HG02885 (cell line): ENCODE results near the gene BTBD3.

ENCODE experiments used
- ATAC-seq: cut with Tn5 transposase; IDR thresholded peaks from one replicate; pipeline ENCODE4 v1.9.1; 2021; ENCODE audit warnings: mild to moderate bottlenecking; ENCODE audit not compliant: unreplicated experiment, poor library complexity

Gene BTBD3

DNA sequence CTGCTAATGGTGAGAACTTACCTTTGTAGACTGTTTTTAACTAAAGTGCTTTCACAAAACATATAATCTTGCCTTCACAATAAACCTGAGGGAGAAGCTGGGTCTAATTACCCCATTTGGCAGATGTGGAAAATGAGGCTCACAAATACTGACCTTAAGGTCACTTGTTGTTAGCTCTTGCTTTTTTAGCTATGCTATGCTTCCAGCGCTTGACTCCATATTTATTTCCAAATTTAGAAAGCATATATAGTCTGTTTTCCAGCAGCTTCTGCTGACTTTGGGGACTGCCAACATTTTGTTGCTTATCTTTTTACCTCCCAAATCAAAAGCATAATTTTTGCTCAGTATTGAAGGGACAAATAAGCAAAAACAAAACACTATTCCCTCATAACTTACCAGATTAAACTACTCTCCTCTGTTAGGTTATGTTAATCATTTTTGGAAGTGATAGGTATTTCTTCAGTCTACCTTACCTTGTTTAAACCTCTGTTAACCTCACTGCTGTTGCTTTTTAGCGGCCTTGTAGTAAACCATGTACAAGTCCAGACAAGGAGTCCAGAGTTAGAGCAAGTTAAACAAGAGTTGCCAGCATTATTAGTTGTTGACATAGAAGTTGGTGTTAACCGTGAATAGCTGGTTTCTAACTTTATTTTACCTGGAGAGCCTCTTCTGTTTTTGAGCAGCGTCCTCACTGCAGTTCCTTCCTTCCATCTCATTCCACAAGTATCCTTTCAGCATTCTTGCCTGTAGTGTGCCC is 4.9 kb upstream of the BTBD3 start:
- ATAC-seq = no peak

DNA sequence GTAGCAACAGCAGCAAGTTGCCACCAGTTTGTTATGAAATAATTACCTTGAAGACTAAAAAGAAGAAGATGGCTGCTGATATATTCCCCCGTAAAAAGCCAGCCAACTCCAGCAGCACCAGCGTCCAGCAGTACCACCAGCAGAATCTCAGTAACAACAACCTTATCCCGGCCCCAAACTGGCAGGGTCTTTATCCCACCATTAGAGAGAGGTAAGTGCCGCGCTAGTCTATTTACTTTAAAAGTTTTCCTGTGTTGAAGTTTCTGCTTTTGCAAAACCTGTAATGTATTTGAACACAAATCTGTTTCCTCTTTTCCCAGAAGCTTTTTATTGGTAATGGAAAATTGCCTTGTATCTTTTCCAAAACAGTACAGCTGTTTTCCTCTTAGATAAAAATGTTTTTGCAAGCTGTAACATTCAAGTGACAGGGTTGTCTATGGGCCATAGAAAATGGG is 725 bp downstream of the BTBD3 start:
- no peak for ATAC-seq

DNA sequence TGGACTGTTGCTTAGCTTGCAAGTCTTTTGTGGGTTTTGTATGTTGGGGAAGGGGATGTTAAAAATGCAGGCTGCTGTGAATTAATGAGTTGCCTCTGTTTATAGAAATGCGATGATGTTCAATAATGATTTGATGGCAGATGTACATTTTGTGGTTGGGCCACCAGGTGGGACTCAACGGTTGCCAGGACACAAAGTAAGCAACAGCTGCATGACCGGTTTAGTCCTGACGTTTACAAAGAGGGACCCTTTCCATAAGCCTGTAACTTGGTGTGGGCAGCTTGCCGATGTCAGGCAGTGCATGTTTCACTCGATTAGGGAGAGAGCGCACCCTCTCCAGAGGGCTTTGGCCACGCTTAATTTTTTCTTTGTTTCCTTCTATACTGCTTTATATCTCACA is 1.3 kb downstream of the BTBD3 start:
- no peak for ATAC-seq

DNA sequence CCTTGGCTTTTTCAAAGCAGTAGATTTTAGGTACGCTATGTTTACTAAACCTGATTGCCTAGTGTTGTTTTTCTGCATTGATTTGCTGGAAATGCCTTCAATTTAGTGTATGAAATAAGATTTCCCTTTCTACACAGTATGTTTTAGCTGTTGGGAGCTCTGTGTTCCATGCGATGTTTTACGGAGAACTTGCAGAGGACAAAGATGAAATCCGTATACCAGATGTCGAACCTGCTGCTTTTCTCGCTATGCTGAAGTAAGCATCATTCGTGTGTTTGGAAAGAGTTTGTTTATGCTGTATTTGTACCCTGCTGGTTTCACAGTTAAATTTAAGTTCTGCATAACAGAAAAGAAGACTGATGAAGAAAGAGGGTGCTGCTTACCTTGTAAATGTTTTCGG is 1.9 kb downstream of the BTBD3 start:
- ATAC-seq = no peak

DNA sequence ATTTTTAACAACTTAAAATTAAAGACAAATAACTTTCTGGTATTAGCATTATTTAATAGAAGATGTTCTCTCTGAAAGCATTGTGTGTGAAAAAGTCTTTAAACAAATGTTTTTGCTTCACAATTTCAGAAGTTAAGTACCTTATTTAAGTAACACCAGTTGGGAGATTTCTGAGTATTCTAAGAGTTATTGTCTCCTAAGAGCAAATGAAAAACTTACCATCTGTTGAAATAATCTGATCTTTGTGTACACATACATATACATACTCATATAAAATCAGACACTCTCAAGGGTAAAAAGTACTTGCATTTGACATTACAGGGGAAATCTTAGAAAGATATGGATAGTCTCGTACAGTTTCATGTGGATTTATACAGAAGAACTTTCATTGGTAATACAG is 2.4 kb downstream of the BTBD3 start:
- ATAC-seq = no peak

DNA sequence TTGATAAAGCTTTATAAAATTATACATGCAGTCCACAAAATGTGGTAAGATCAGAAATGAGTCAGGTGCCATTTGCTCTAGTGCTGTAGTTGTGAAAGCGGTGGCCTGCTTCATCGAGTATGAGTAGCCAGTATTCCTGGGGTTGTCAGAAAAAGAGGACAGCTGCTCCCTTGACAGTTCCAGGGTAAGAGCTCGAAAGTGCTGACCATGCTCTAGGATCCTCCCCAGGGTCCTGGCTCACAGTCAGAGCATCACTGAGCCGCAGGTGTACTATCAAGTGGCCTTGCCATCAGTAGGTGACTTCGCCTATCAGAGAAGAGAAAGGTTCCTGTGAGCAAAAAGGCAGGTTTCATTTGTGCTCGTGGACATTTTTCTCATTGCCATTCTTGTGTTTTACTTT is 3.6 kb downstream of the BTBD3 start:
- no peak for ATAC-seq

DNA sequence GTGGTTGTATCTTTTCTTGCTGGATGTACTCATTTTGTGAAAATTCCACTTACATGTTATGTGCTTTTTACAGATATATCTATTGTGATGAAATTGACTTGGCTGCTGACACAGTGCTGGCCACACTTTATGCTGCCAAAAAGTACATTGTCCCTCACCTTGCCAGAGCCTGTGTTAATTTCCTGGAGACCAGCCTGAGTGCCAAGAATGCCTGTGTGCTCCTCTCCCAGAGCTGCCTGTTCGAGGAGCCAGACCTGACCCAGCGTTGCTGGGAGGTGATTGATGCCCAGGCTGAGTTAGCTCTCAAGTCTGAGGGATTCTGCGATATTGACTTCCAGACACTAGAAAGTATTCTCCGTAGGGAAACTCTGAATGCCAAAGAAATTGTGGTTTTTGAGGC is 4.9 kb downstream of the BTBD3 start:
- no peak for ATAC-seq

DNA sequence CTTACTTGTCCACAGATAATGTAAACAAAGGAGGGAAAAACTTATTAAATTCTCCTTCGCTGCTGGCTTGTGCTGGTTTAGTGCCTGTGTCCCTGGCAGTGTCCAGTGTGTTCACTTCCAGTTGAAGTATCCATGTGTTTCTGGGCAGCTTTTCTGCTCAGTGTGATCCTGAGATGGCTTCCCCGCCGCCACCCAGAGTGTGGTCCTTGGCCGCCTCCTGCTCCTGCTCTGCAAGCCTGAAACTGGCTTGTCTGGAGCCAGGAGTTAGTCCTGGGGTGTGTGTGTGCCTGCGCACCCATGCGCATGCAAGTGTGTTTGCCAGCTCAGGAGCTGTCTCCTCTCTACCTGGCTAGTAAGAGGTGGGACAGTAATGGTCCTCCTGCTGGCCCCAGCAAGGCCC is 7.2 kb downstream of the BTBD3 start:
- no peak for ATAC-seq

DNA sequence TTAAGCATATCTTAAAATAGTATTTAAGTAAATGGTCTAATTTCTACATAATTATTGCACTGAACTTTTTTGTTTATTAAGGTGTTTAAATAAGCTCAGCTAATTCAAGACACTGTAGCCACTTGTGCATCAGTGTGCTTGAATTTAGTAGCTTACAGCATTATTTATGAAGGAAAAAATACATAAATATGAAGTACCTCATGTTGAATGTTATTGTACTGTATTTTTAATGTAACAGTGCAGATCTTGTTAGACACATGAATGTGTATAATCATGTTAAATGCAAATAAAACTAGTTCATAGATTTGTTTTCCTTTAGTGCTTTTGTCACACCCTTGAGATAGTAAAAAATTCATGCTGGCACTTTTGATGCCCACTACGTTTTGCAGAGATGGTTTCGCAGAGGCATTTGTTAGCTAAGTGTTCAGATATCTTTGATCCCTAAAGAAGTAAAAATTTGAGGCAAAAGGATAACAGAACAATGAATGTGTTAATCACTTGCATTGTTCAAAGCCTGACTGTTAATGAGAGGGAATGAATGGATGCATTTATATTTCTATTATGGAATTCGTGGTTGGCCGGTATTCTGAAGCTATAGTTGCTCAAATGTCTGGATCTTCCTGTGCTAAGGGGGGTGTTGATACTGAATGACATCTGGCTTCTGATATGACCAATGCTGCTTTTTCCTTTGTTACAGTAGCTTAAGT is 8.8 kb downstream of the BTBD3 start:
- no peak for ATAC-seq

DNA sequence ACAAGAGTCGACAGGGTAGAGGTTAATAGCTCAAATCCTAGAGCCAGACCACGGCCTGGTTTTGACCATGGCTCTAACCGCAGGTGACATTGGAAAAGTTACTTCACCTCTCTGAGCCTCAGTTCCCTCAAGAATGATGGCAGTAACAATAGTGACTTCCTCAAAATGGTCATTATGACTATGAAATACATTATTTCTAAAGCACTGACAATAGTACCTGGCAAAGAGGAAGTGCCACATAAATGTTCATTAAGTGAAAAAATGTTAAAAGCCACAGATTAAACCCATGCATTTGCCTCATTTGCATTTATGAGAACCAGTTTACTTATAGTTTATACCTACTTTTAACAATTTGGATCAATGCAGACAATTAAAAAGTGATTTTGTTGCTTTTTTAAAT is 12.3 kb downstream of the BTBD3 start:
- ATAC-seq = no peak

DNA sequence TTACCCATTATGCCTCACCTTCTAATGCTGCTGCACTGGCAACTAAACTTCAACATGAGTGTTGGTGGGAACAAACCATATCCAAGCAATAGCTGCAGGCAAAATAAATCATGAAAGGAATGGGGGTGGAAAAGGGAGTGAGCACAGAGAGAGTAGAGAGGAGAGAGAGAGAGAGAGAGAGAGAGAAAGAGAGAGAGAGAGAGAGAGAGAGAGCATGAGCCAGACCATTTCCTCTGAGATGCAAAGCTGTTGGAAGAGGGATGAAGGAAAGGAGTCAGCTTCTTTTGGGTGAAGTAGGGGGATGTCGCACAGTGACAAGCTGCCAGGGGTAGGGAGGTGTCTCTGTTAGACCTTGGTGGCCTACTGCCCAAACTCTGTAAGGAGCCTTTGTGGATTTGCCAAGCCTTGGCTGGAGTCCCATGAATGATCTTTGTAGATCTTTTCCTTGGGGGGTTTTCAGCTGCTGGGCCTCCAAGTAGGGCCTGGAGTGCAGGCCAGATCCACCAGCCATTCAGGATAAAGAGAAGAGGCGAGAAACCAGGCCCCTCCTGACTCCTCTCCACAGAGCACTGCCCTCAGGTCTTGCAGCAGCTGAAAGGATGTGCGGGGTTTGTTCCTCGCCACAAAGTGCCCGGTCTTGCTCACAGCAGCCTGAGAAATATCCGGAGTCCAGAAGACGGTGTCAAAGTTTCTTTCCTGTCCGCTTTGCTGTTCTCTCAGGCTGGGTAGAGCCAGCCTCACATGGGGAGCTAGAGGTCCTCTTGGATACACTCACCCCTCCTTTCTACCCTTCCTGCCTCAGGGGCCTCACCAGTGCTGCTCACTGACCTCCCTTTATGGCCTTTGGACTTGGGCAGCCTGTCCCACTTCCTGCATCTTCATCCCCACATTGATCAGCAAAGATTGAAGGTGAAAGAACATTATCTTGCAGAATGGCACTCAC is 17.8 kb downstream of the BTBD3 start:
- ATAC-seq = no peak

DNA sequence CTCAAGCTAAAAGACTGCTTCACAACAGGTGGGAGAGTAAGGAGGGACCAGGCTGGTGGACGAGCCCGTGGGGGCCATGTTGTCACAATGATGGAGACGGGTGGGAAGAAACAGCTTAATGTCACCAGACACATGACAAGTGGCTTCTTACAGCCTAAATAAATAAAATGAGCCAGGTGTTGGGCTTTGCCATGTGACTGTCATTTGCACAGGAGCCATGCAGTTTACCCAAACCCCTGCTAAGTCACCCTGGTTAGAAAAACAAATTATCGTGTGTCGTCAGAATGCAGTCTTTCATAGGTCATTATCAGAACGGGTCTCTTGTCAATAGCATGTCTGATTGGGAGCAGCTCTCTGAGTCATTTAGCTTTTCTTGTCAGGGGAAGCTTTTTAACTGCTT is 18.5 kb downstream of the BTBD3 start:
- no peak for ATAC-seq

DNA sequence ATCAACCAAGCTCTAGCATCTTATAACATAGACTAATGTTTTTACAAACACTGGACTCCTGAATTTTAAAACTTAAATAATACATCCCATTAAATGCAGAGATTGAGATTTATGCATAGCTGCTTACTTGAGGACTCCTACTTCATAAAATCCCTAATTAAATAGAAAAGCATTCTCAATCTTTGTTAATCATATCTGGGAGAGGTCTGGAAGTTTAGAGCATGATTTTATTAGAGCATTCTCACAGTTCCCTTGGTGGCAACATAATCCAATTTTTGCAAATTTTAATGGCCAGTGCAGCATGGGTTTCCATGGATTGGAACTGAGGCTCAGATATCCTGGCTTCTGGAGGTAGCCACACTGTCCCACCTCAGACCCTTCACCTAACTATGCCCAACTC is 19.5 kb downstream of the BTBD3 start:
- ATAC-seq = no peak

DNA sequence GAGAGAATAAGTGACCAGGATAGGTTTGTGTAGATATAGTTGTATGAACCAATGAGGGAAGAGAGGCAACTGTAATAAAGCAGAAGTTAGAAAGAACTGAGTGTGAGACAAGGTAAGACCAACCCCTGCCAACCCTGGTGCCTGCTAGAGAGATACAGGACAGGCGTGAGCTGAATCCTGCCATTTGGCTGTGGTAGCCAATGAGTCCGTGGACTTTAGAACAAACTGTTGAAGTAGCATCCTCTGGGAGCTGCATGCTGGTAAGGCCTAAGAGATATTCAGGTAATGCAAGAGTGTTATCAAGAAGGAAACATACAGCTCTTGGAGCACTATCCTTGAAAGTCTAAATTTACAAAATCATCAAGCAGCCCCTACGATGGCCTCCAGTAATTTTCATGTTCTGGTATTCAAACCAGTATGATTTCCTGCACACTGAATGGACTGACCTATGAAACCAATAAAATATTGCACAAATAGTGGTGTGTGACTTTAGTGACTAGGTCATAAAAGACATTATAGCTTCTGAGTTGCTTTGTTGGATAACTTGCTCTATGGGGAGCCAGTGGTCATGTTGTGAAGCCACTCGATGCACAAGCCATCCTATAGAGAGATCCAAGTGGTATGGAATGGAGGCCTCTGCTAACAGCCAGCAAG is 24.0 kb downstream of the BTBD3 start:
- no peak for ATAC-seq

DNA sequence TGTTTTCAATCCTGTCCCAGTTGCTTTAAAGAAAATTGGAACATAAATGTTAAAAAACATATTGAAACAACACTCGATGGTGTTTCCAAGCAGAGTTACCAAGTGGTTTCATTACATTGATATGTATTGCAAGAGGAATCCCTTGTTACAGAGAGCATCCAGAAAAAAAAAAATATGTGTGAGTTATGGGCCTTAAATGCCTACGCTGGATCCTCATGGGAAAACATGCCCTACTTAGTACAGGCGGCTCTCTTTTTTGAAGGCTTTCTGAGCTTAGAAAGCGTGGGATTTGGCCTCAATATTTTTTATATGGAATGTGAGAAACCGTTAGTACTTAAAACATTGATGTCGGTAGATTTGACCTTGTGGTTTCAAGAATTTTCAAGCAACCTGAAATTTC is 26.1 kb downstream of the BTBD3 start:
- ATAC-seq = no peak

DNA sequence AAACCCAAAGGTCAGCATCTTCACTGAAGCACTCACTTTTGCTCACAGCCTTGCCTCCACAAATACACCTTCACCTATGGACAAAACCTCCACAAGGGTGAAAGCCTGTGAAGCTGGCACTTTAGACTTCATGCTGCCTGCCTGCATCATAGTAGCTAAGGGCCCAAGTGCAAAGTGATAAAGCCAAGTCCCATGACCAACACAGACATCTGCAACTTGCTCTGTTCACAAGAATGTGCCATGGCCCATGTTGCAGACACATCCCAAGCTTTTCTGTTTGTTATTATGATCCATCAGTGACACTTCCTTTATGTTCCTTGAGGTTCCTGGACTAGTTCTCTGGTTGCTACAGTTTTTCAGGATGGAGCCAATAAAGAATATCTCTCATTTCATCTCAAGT is 31.1 kb downstream of the BTBD3 start:
- no peak for ATAC-seq

DNA sequence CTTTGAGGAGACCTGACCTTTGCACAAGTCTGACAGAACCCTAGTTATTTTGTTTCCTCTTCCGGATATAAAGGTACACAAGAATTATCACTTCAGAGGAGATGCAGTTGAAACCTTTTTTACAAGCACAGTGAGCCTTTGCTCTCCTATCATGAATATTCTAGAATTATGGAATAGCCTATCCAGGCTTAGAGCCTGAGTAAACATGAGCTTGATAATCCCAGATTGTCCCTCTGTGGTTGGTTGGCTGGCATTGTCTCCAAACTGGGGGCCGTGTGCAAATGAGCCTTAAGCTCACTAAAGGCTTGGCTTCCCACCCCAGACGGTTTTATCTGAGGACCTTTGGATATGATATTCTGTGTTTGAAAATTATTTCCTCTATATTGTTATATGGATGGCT is 32.0 kb downstream of the BTBD3 start:
- ATAC-seq = no peak

DNA sequence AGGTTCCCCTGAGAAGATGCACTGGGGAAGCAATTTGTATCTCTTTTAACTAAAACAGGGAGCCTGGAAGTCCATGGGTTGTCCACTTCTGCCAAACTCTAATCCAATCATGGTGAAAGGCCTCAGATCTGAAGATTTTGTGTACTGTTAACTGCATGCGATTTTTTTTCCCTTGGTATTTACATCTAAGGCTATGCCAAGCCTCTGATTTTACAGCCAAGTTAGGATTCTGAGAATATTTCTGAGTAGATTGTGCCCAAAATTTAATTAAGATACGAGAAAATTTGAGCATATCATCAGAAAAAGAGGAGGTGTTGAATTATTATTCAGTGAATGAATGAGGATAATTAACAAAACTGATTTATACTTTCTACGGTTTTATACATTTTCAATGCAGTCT is 34.0 kb downstream of the BTBD3 start:
- no peak for ATAC-seq

DNA sequence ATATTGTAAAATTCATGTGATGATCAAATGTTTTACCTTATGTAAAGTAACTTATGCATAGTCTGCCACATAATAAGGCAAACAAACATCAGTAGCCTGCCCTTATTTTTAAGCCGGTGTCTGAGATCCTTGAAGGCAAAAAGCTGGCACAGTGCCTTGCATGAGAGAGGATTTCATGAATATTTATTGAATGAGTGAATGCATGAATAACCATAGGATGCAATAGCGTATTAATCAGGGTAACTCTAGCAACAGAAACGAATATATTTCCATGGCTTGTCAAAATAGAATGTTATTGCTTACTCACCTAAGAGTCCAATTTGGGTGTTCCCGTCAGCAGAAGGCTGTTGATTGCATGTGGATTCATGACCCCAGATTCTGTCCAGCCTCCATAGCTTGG is 34.9 kb downstream of the BTBD3 start:
- ATAC-seq = no peak

DNA sequence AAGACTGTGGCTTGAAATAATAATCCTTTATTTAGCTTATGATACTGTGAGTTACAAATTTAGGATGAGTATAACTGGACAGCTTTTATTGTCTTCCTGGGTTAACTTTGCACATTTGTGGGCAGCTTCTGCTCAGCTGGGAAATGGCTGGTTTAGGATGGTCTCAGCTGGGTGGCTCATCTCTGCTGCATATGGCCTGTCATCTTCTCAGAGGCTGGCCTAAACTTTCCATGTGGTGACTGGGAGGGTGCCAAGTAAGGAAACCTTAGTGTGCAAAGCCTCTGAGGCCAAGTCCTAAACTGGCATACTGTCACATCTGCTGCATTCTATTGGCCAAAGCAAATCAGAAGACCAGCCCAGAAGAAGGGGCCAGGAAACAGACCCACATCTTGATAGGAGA is 40.2 kb downstream of the BTBD3 start:
- ATAC-seq = no peak

DNA sequence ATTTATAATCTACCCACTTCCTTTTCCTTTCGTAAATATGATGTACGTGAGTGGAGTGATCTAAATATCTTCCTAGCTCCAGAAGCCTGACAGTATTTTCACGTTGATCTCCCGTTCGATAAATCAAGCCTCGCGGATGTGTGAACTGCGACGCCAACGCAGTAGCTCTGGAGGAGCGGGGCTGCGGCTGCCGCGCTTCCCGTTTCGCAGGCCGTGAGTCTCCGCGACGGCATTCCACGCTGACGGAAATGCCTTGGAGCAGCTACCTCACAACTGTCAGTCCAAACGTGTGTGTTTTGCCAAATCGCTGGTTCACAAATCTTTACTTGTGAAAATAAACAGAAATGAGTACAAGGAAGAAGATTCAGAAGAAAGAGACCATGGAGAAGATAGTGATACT is 41.2 kb downstream of the BTBD3 start:
- no peak for ATAC-seq
